GM23338 (cell line): ENCODE measurements around the gene ZNF747.
"Not testable (repeated sequence)": the region's sequence is repeated elsewhere in the genome, so short reads cannot be mapped to it uniquely, and the experiment has no call there.

Experiments used
- CREB1 ChIP-seq: fragments of 250-450 bp; sonication (Bioruptor Pico); IDR thresholded peaks from 2 replicates; pipeline ENCODE4 v1.5.0; 2020; ENCODE audit warnings: low read depth, mild to moderate bottlenecking, moderate library complexity
- CTCF ChIP-seq, 2 experiments: fragments of 200-600 bp in 1 of 2; sonication (generic) in 1 of 2; conservative IDR thresholded peaks; 2 replicates each; pipeline versions ENCODE4 v1.5.1 to v1.6.1; 2016 to 2017; ENCODE audit warnings: antibody characterized with exemption in 2 of 2, low read depth in 2 of 2, mild to moderate bottlenecking in 2 of 2, moderate library complexity in 1 of 2
- ETS1 ChIP-seq: IDR thresholded peaks from 2 replicates; pipeline ENCODE4 v1.6.1; 2016; ENCODE audit warnings: antibody characterized with exemption
- EZH2 ChIP-seq: fragments of 200-600 bp; sonication (generic); IDR thresholded peaks from one replicate; pipeline ENCODE4 v1.8.0; 2017; ENCODE audit warnings: antibody characterized with exemption, mild to moderate bottlenecking, low read depth; ENCODE audit not compliant: unreplicated experiment
- EZH2phosphoT487 ChIP-seq: fragments of 200-600 bp; sonication (generic); IDR thresholded peaks from one replicate; pipeline ENCODE4 v1.8.1; 2018; ENCODE audit warnings: antibody characterized with exemption; ENCODE audit not compliant: unreplicated experiment
- JUNB ChIP-seq: IDR thresholded peaks from one replicate; pipeline ENCODE4 v1.6.1; 2016; ENCODE audit warnings: antibody characterized with exemption; ENCODE audit not compliant: unreplicated experiment
- POLR2AphosphoS5 ChIP-seq: IDR thresholded peaks from 2 replicates; pipeline ENCODE4 v1.6.1; 2016; ENCODE audit warnings: antibody characterized with exemption, low read depth
- REST ChIP-seq: IDR thresholded peaks from one replicate; pipeline ENCODE4 v1.6.1; 2018; ENCODE audit warnings: antibody characterized with exemption; ENCODE audit not compliant: unreplicated experiment
- ZNF114 ChIP-seq: fragments of 250-450 bp; sonication (Bioruptor Pico); IDR thresholded peaks from 2 replicates; pipeline ENCODE4 v1.5.0; 2020; ENCODE audit warnings: mild to moderate bottlenecking, moderate library complexity
- ZNF331 ChIP-seq: fragments of 250-450 bp; sonication (Bioruptor Pico); IDR thresholded peaks from 2 replicates; pipeline ENCODE4 v1.5.0; 2020; ENCODE audit warnings: low read depth, mild to moderate bottlenecking, moderate library complexity
- ZNF462 ChIP-seq: fragments of 250-450 bp; sonication (Bioruptor Pico); IDR thresholded peaks from 2 replicates; pipeline ENCODE4 v1.5.0; 2020; ENCODE audit warnings: mild to moderate bottlenecking, moderate library complexity

DNA sequence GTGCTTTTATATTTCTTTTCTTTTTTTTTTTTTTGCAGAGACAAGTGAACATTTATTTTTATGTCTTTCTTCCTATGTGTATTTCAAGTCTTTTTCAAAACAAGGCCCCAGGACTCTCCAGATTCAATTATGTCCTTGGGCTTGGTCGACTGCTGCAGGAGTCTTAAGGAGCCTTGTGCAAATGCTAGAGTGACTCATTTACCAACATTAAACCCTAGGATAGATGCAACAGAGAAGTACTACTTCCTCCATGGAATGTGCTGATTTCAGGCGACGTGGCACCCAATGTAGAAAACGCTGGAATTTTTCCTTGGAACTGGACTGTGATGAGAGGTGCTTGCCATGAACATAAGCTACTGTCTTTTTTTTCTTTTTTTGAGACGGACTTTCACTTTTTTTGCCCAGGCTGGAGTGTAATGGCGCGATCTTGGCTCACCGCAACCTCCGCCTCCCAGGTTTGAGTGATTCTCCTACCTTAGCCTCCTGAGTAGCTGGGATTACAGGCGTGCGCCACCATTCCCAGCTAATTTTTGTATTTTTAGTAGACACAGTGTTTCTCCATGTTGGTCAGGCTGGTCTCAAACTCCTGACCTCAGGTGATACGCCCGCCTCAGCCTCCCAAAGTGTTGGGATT, 1.9 kb upstream of the ZNF747 start:
- not testable (repeated sequence) for TF ChIP-seq CTCF (conservative IDR thresholded peaks at IDR 0.05; ENCODE audit: low read depth in 2 of 2); EZH2phosphoT487; ZNF114; EZH2; REST; POLR2AphosphoS5; ETS1; CREB1 (CRISPR knock-in tag); JUNB; ZNF462 (CRISPR knock-in tag); ZNF331 (CRISPR knock-in tag)
